Measurements from ENCODE around the gene SIX1. TPM values are rescaled to one million over a fixed set of nuclear protein-coding genes. Genes with fewer than 3 reads are reported as not detected.

Gene SIX1
- total and polyA plus RNA-seq, 2 of the 13 experiments (the other 11 are each of a cell fraction or from before 2014, with no cell fraction given), result 1.7 to 6.5 TPM

DNA sequence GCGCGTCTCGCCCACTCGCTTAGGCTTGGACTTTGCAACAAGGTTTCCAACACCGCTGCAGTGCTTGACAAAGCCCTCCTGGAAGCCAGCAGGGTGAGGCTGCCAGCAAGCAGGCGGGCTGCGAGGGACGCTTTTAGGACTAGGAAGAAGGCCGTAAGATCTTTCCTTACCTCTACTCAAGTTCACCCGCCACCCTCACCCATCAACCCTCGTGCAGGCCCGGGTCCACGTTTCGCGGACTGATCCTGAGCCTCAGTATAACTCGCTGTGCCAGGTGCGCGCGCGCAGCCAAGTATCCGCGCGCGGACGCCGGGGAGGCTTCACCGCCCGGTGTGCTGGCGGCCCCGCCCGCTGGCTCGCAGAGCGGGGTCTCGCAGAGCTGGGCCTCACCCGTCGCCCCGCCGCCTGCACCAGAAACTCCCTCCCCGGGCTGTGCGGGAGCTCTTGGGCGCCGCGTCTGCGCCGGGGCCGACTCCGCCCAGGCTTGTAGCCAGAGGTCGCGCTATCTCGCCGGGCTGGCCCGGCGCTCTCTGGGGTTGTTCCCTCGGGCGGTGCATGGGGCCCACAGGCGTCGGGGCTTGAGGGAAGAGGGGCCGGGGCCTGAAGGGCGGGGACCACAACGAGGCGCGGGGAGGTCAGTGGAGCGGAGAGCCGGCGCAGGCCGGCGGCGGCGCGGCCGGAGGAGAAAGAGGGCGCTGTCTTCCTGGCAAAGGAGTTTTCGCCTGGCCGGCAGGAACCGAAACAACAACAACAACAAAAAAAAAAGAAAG, 7.6 kb upstream of the SIX1 start (continued):
- TF ChIP-seq, protein P1, sequence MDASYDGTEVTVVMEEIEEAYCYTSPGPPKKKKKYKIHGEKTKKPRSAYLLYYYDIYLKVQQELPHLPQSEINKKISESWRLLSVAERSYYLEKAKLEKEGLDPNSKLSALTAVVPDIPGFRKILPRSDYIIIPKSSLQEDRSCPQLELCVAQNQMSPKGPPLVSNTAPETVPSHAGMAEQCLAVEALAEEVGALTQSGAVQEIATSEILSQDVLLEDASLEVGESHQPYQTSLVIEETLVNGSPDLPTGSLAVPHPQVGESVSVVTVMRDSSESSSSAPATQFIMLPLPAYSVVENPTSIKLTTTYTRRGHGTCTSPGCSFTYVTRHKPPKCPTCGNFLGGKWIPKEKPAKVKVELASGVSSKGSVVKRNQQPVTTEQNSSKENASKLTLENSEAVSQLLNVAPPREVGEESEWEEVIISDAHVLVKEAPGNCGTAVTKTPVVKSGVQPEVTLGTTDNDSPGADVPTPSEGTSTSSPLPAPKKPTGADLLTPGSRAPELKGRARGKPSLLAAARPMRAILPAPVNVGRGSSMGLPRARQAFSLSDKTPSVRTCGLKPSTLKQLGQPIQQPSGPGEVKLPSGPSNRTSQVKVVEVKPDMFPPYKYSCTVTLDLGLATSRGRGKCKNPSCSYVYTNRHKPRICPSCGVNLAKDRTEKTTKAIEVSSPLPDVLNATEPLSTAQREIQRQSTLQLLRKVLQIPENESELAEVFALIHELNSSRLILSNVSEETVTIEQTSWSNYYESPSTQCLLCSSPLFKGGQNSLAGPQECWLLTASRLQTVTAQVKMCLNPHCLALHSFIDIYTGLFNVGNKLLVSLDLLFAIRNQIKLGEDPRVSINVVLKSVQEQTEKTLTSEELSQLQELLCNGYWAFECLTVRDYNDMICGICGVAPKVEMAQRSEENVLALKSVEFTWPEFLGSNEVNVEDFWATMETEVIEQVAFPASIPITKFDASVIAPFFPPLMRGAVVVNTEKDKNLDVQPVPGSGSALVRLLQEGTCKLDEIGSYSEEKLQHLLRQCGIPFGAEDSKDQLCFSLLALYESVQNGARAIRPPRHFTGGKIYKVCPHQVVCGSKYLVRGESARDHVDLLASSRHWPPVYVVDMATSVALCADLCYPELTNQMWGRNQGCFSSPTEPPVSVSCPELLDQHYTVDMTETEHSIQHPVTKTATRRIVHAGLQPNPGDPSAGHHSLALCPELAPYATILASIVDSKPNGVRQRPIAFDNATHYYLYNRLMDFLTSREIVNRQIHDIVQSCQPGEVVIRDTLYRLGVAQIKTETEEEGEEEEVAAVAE (CRISPR knock-in tag; IDR thresholded peaks at IDR 0.05; ENCODE audit: borderline replicate concordance), result 0 out of 2 replicates have a peak, but pooled peaks have one; percentile 10
- TF ChIP-seq, protein P2, sequence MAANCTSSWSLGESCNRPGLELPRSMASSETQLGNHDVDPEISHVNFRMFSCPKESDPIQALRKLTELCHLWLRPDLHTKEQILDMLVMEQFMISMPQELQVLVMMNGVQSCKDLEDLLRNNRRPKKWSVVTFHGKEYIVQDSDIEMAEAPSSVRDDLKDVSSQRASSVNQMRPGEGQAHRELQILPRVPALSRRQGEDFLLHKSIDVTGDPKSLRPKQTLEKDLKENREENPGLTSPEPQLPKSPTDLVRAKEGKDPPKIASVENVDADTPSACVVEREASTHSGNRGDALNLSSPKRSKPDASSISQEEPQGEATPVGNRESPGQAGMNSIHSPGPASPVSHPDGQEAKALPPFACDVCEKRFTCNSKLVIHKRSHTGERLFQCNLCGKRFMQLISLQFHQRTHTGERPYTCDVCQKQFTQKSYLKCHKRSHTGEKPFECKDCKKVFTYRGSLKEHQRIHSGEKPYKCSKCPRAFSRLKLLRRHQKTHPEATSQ (CRISPR knock-in tag; IDR thresholded peaks at IDR 0.05; ENCODE audit: borderline replicate concordance), result 0 out of 2 replicates have a peak, but pooled peaks have one; percentile 74
- TF ChIP-seq BCL6 (CRISPR knock-in tag; IDR thresholded peaks at IDR 0.05) (0 out of 2 replicates have a peak, but pooled peaks have one; percentile 20), TMF1 (CRISPR knock-in tag; IDR thresholded peaks at IDR 0.05; ENCODE audit: low read depth) (peak; percentile 46; the same call in 1 of the 2 replicates), MAZ (IDR thresholded peaks at IDR 0.05; ENCODE audit: borderline replicate concordance, low read depth, low read length) (peak; percentile 29; the same call in 1 of the 2 replicates), MAZ (CRISPR knock-in tag; IDR thresholded peaks at IDR 0.05; ENCODE audit: low read depth) (peak; percentile 35; the same call in 1 of the 2 replicates), ZMYM4 (CRISPR knock-in tag; IDR thresholded peaks at IDR 0.05) (peak; percentile 50; the same call in 1 of the 2 replicates), MTA1 (CRISPR knock-in tag; IDR thresholded peaks at IDR 0.05; ENCODE audit: borderline replicate concordance) (0 out of 2 replicates have a peak, but pooled peaks have one; percentile 27), ZNF121 (CRISPR knock-in tag; IDR thresholded peaks at IDR 0.05) (peak; percentile 89), TEAD2 (CRISPR knock-in tag; IDR thresholded peaks at IDR 0.05) (no peak), POGZ (CRISPR knock-in tag; IDR thresholded peaks at IDR 0.05) (peak; percentile 74), SAP130 (CRISPR knock-in tag; IDR thresholded peaks at IDR 0.05; ENCODE audit: low read depth) (no peak; the same call in 1 of the 2 replicates), EP300 (IDR thresholded peaks at IDR 0.05; ENCODE audit: low read depth in 2 of 2, low read length in 2 of 2) (peak in 1 of 2 experiments; percentile 11; a peak in 1 of 4 replicates), EP300 (CRISPR knock-in tag; IDR thresholded peaks at IDR 0.05; ENCODE audit: borderline replicate concordance) (no peak), ZSCAN21 (CRISPR knock-in tag; IDR thresholded peaks at IDR 0.05; ENCODE audit: borderline replicate concordance) (peak; percentile 52; the same call in 1 of the 2 replicates)
- TF ChIP-seq, protein P3, sequence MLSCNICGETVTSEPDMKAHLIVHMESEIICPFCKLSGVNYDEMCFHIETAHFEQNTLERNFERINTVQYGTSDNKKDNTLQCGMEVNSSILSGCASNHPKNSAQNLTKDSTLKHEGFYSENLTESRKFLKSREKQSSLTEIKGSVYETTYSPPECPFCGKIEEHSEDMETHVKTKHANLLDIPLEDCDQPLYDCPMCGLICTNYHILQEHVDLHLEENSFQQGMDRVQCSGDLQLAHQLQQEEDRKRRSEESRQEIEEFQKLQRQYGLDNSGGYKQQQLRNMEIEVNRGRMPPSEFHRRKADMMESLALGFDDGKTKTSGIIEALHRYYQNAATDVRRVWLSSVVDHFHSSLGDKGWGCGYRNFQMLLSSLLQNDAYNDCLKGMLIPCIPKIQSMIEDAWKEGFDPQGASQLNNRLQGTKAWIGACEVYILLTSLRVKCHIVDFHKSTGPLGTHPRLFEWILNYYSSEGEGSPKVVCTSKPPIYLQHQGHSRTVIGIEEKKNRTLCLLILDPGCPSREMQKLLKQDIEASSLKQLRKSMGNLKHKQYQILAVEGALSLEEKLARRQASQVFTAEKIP (CRISPR knock-in tag; IDR thresholded peaks at IDR 0.05; ENCODE audit: borderline replicate concordance), result no peak
- TF ChIP-seq, protein P4, sequence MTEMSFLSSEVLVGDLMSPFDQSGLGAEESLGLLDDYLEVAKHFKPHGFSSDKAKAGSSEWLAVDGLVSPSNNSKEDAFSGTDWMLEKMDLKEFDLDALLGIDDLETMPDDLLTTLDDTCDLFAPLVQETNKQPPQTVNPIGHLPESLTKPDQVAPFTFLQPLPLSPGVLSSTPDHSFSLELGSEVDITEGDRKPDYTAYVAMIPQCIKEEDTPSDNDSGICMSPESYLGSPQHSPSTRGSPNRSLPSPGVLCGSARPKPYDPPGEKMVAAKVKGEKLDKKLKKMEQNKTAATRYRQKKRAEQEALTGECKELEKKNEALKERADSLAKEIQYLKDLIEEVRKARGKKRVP (CRISPR knock-in tag; IDR thresholded peaks at IDR 0.05), result no peak
- TF ChIP-seq, protein P5, sequence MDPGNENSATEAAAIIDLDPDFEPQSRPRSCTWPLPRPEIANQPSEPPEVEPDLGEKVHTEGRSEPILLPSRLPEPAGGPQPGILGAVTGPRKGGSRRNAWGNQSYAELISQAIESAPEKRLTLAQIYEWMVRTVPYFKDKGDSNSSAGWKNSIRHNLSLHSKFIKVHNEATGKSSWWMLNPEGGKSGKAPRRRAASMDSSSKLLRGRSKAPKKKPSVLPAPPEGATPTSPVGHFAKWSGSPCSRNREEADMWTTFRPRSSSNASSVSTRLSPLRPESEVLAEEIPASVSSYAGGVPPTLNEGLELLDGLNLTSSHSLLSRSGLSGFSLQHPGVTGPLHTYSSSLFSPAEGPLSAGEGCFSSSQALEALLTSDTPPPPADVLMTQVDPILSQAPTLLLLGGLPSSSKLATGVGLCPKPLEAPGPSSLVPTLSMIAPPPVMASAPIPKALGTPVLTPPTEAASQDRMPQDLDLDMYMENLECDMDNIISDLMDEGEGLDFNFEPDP (CRISPR knock-in tag; conservative IDR thresholded peaks at IDR 0.05), result no peak
